ENCODE data around the gene SLC4A1AP. TPM values are rescaled to one million over a fixed set of nuclear protein-coding genes. Genes with fewer than 3 reads are reported as not detected.
"Not testable (repeated sequence)": the region's sequence is repeated elsewhere in the genome, so short reads cannot be mapped to it uniquely, and the experiment has no call there.

Gene SLC4A1AP
- total RNA-seq, 2 experiments from 2014 or later, result 19.1 to 19.3 TPM

DNA sequence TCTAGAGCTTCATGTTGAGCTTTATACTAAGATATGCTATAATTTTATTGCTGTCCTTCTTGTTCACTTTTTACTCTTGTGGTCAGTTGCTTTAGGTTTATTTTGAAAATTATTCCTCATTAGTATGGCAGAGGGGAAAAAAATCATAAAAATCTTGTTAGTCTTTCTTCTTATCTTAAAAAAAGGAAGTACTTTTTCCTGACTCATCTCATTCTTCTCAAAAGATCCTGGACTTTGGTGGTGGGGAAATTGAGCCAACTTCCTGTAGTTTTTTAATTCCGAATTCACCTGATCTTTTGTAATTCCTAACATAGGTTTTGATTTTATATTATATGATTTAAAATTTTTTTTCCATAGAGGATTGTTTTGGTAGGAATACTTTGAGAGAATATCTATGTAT is 3.8 kb downstream of the SLC4A1AP start:
- DNase-seq (no peak), ATAC-seq (no peak)
- Mint-ChIP-seq H3K9me3 (no peaks in the 10 kb centered on the region), H3K27me3 (no peaks in the 10 kb centered on the region), H3K4me3 (no peak overlapping the region), H3K36me3 (ENCODE audit: low read depth) (peaks cover 19% of the 10 kb centered on the region), H3K27ac (peak overlapping the region; percentile 49), H3K4me1 (ENCODE audit: low read depth) (peaks cover 36% of the 10 kb centered on the region)
- ChIA-PET POLR2A (interaction anchor here (0.7 to 1.2 kb wide), 2 partner anchors 19 to 1289 kb away, joined by 3 read pairs; no protein-coding TSS in a partner anchor), CTCF (interaction anchor here (6.6 kb wide), 1 partner anchor 16 kb away, joined by 58 read pairs; no protein-coding TSS in a partner anchor)
- TF ChIP-seq, protein P1, sequence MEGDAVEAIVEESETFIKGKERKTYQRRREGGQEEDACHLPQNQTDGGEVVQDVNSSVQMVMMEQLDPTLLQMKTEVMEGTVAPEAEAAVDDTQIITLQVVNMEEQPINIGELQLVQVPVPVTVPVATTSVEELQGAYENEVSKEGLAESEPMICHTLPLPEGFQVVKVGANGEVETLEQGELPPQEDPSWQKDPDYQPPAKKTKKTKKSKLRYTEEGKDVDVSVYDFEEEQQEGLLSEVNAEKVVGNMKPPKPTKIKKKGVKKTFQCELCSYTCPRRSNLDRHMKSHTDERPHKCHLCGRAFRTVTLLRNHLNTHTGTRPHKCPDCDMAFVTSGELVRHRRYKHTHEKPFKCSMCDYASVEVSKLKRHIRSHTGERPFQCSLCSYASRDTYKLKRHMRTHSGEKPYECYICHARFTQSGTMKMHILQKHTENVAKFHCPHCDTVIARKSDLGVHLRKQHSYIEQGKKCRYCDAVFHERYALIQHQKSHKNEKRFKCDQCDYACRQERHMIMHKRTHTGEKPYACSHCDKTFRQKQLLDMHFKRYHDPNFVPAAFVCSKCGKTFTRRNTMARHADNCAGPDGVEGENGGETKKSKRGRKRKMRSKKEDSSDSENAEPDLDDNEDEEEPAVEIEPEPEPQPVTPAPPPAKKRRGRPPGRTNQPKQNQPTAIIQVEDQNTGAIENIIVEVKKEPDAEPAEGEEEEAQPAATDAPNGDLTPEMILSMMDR (IDR thresholded peaks at IDR 0.05), result no peak
- intact Hi-C loops (cut with micrococcal nuclease), result no loop called here

DNA sequence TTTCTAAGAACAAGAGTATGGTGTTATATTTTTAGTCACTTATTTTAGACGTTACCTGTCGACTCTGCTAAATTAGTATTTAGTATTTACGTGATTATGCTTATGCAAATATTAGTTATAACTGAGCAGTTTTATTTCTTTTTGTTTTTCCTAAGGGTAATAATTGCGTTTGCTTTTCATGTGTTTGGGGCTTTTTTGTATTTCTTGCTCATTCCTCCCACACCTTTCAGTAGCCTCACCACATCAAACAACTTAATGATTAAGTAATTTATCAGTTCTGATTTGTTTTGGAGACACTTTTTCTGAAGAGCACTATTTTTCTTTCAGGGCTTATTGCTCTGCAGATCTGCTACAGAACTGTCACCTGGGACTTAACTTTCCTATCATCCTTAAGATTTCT is 7.5 kb downstream of the SLC4A1AP start:
- ATAC-seq (no peak), DNase-seq (no peak)
- Mint-ChIP-seq H3K36me3 (ENCODE audit: low read depth) (peaks cover 24% of the 10 kb centered on the region), H3K9me3 (no peaks in the 10 kb centered on the region), H3K27me3 (no peaks in the 10 kb centered on the region), H3K4me3 (no peak overlapping the region), H3K4me1 (ENCODE audit: low read depth) (peaks cover 17% of the 10 kb centered on the region), H3K27ac (no peak overlapping the region)
- intact Hi-C loops (cut with micrococcal nuclease), result no loop called here
- POLR2A ChIA-PET, result no interaction called here
- TF ChIP-seq, protein P1 (IDR thresholded peaks at IDR 0.05), result no peak
- CTCF ChIA-PET, result interaction anchor here (3.5 kb wide), 1 partner anchor 12 kb away, joined by 36 read pairs; no protein-coding TSS in a partner anchor

DNA sequence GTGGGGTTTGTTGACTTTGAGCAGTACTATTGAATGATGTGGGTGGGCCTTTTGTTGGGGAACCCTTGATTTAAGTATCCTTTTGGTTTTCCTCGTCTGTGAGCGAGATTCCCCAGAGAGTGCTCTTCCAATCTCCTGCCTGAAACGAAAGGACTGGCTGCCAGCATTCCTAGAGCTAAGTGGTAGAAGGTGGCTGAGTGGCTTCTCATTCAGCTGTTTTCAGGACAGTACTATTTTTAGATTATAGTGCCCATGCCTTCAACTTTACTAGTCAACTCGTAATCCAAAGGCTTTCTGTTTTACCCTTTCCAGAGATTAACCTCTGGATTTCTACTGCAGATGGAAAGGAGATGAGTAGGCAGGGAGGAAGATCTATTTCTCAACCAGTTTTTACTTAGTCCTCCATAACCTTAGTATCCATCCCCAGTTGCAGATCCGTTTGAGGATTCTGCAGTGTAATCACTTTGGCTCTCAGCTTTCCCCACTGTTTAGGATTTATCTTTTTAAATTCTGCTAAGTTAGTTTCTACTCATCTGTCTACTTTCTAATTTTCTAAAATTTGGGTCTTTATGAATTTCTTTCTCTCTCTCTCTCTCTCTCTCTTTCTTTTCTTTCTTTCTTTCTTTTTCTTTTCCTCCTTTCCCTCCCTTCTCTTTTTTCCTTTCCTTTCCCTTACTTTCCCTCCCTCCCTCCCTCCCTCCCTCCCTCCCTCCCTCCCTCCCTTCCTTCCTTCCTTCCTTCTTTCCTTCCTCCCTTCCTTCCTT is 9.2 kb downstream of the SLC4A1AP start:
- TF ChIP-seq, protein P1 (IDR thresholded peaks at IDR 0.05), result no peak
- H3K36me3 Mint-ChIP-seq (ENCODE audit: low read depth), result peaks cover 21% of the 10 kb centered on the region

DNA sequence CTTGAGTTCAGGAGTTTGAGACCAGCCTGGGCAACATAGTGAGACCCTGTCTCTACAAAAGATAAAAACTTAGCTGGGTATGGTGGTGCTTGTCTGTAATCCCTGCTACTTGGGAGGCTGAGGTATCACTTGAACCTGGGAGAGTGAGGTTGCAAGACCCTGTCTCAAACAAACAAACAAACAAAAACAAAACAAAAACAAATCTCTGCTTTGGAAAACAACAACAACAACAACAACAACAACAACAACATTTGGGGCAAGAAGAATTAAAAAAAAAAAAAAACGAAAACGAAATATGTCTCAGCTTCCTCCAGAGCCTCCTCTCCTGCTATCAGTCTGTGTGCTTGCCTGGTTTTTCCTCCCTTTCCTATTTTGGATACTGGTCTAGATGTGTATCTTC is 16.9 kb downstream of the SLC4A1AP start:
- Mint-ChIP-seq H3K27ac (no peak overlapping the region), H3K36me3 (ENCODE audit: low read depth) (peaks cover 30% of the 10 kb centered on the region), H3K27me3 (no peaks in the 10 kb centered on the region), H3K4me1 (ENCODE audit: low read depth) (peaks cover 34% of the 10 kb centered on the region), H3K9me3 (no peaks in the 10 kb centered on the region), H3K4me3 (no peak overlapping the region)
- ATAC-seq (no peak), DNase-seq (no peak)
- intact Hi-C loops (cut with micrococcal nuclease), result no loop called here
- POLR2A ChIA-PET, result interaction anchor here (1.0 to 1.1 kb wide), 2 partner anchors 17 to 36 kb away, joined by 3 to 4 read pairs; partner anchors contain the start of gene SLC4A1AP
- CTCF ChIA-PET, result interaction anchor here (0.9 to 6.0 kb wide), 3 partner anchors 25 to 360 kb away, joined by 3 to 64 read pairs (median 31); partner anchors contain the start of gene NRBP1
- TF ChIP-seq, protein P1 (IDR thresholded peaks at IDR 0.05), result no peak

More for the DNA sequence above, 9.2 kb downstream of the SLC4A1AP start:
- POLR2A ChIA-PET, result interaction anchor here (2.5 kb wide), 1 partner anchor 9 kb away, joined by 12 read pairs; the partner anchor contains the start of genes SLC4A1AP and SUPT7L
- no peak for DNase-seq
- Mint-ChIP-seq H3K27ac (peak overlapping the region; percentile 49), H3K27me3 (no peaks in the 10 kb centered on the region), H3K4me3 (no peak overlapping the region), H3K4me1 (ENCODE audit: low read depth) (peaks cover 8% of the 10 kb centered on the region), H3K9me3 (no peaks in the 10 kb centered on the region)
- CTCF ChIA-PET, result interaction anchor here (3.5 kb wide), 1 partner anchor 10 kb away, joined by 36 read pairs; no protein-coding TSS in a partner anchor
- intact Hi-C loops (cut with micrococcal nuclease), result no loop called here
- no peak for ATAC-seq

DNA sequence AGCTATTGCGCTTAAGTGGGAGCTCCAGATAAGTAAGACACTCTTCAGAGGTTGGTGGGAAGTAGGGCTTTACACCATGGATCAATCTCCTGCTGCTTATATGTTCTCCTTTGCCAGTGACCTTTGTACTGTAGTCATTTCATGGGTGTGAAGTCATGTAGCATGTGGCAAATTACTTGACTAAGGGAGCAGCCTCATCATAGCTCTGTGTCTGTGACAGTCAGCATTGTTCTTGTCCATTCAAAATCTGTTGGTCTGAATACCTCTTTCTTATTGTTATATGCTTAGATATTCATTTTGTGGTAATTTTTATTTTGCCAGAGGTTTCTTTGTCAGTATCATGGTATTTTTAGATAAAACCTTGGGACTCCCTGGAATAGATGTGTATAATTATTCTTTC is 18.2 kb downstream of the SLC4A1AP start:
- Mint-ChIP-seq H3K4me1 (ENCODE audit: low read depth) (peaks cover 34% of the 10 kb centered on the region), H3K27me3 (no peaks in the 10 kb centered on the region), H3K4me3 (no peak overlapping the region), H3K36me3 (ENCODE audit: low read depth) (peaks cover 33% of the 10 kb centered on the region), H3K27ac (peak overlapping the region; percentile 86), H3K9me3 (no peaks in the 10 kb centered on the region)
- ChIA-PET POLR2A (interaction anchor here (0.7 to 3.3 kb wide), 6 partner anchors 16 to 301 kb away, joined by 3 to 11 read pairs (median 4); partner anchors contain the start of genes PPM1G, SLC4A1AP, SUPT7L and ZNF513), CTCF (interaction anchor here (1.0 to 6.0 kb wide), 15 partner anchors 9 to 943 kb away, joined by 3 to 64 read pairs (median 14); partner anchors contain the start of genes CCDC121, GPN1, NRBP1 and SLC4A1AP)
- DNase-seq (no peak), ATAC-seq (peak; percentile 57)
- intact Hi-C loops (cut with micrococcal nuclease), result no loop called here
- TF ChIP-seq, protein P1 (IDR thresholded peaks at IDR 0.05), result no peak

DNA sequence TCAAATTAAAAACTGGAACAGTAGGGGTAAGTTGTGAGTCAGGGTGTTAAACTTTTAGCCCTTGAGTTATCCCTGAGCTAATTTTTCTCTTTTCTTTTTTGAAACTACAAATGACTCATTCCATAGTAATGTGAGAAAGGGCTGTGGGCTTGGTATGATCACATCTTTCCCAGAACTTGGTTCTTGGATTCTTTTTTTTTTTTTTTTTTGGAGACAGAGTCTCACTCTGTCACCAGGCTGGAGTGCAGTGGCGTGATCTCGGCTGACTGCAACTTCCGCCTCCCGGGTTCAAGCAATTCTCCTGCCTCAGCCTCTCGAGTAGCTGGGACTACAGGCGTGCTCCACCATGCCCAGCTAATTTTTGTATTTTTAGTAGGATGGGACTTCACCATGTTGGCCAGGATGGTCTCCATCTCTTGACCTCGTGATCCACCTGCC is 18.7 kb downstream of the SLC4A1AP start:
- H3K27ac Mint-ChIP-seq, result peak overlapping the region; percentile 86
- ATAC-seq (peak; percentile 61), DNase-seq (peak; percentile 20)
- H3K9me3 Mint-ChIP-seq; intact Hi-C loops (cut with micrococcal nuclease); H3K4me3 Mint-ChIP-seq; H3K27me3 Mint-ChIP-seq: not testable (repeated sequence)
- POLR2A ChIA-PET, result interaction anchor here (0.8 to 3.3 kb wide), 7 partner anchors 16 to 302 kb away, joined by 3 to 11 read pairs (median 3); partner anchors contain the start of genes PPM1G, SLC4A1AP, SUPT7L and ZNF513
- peaks cover 34% of the 10 kb centered on the region for H3K4me1 Mint-ChIP-seq (ENCODE audit: low read depth)
- CTCF ChIA-PET, result interaction anchor here (0.7 to 6.0 kb wide), 31 partner anchors 10 to 942 kb away, joined by 3 to 64 read pairs (median 8); partner anchors contain the start of genes CCDC121, EIF2B4, GPN1 and GTF3C2
- peaks cover 33% of the 10 kb centered on the region for H3K36me3 Mint-ChIP-seq (ENCODE audit: low read depth)

Data from activated CD8-positive, alpha-beta T cell treated with anti-CD3 and anti-CD28 coated beads for 36 hours (primary cell).